Fibroblast of skin of right quadriceps (primary cell): ENCODE measurements around the gene PBX1.

Source experiments
- DNase-seq: peaks from one replicate; pipeline ENCODE4 v3.0.0-alpha.2; 2013

PBX1 gene

GRCh38 chr1:164731161-164731876 is 172.3 kb downstream of the PBX1 start:
- DNase-seq = no peak

GRCh38 chr1:164733070-164733469 is 174.1 kb downstream of the PBX1 start:
- peak; percentile 64 for DNase-seq

- no peak for DNase-seq
These were observed 174.8 kb downstream of the PBX1 start for GRCh38 chr1:164733734-164734133.

- DNase-seq = peak; percentile 36
These were observed 176.5 kb downstream of the PBX1 start for GRCh38 chr1:164735315-164736052.

GRCh38 chr1:164736137-164736536 is 177.2 kb downstream of the PBX1 start:
- DNase-seq = no peak

- no peak for DNase-seq
These were observed 180.2 kb downstream of the PBX1 start for GRCh38 chr1:164739189-164739588.

GRCh38 chr1:164740000-164740526 is 181.1 kb downstream of the PBX1 start:
- DNase-seq = no peak

- no peak for DNase-seq
These were observed 183.8 kb downstream of the PBX1 start for GRCh38 chr1:164742745-164743144.

- no peak for DNase-seq
These were observed 185.0 kb downstream of the PBX1 start for GRCh38 chr1:164743976-164744375.

- DNase-seq = no peak
These were observed 186.8 kb downstream of the PBX1 start for GRCh38 chr1:164745736-164746135.

- no peak for DNase-seq
These were observed 187.6 kb downstream of the PBX1 start for GRCh38 chr1:164746632-164747031.

GRCh38 chr1:164748253-164748899 is 189.4 kb downstream of the PBX1 start:
- peak; percentile 88 for DNase-seq

GRCh38 chr1:164753521-164754077 is 194.6 kb downstream of the PBX1 start:
- peak; percentile 58 for DNase-seq

- DNase-seq = peak; percentile 27
These were observed 195.2 kb downstream of the PBX1 start for GRCh38 chr1:164754088-164754600.

GRCh38 chr1:164755690-164756089 is 196.7 kb downstream of the PBX1 start:
- DNase-seq = no peak

GRCh38 chr1:164756741-164757140 is 197.8 kb downstream of the PBX1 start:
- DNase-seq = peak; percentile 28

GRCh38 chr1:164757625-164758024 is 198.6 kb downstream of the PBX1 start:
- DNase-seq = no peak

- DNase-seq = no peak
These were observed 200.3 kb downstream of the PBX1 start for GRCh38 chr1:164759144-164759920.

GRCh38 chr1:164759979-164760469 is 201.0 kb downstream of the PBX1 start:
- no peak for DNase-seq

GRCh38 chr1:164760569-164760968 is 201.6 kb downstream of the PBX1 start:
- DNase-seq = peak; percentile 11

GRCh38 chr1:164761009-164761408 is 202.0 kb downstream of the PBX1 start:
- no peak for DNase-seq

GRCh38 chr1:164763098-164763497 is 204.1 kb downstream of the PBX1 start:
- DNase-seq = no peak
